ENCODE measurements around the gene PLA2G4B. TPM values are rescaled to one million over a fixed set of nuclear protein-coding genes. Genes with fewer than 3 reads are reported as not detected.

The PLA2G4B gene
- total RNA-seq, 1 experiment from 2014 or later, result 7.8 TPM

- H3K79me2 ChIP-seq (ENCODE audit: low read depth), result no peaks in the 10 kb centered on the region
- CTCF ChIA-PET, result no interaction called here
- no peak for DNase-seq
- H3F3A ChIP-seq (ENCODE audit: insufficient read depth, low read depth), result peaks cover 4% of the 10 kb centered on the region; the same call in 1 of the 2 replicates
- H3K36me3 ChIP-seq (ENCODE audit: low read depth), result no peaks in the 10 kb centered on the region
- no peaks in the 10 kb centered on the region; the same call in 1 of the 2 replicates for H4K20me1 ChIP-seq (ENCODE audit: insufficient read depth)
- H3K4me2 ChIP-seq, result no peak overlapping the region
- no peak overlapping the region for H3K27ac ChIP-seq
- no peaks in the 10 kb centered on the region for H3K27me3 ChIP-seq (ENCODE audit: insufficient read depth, low read depth)
- no TSS peak for BruUV-seq (replicated peaks)
- H3K4me1 ChIP-seq (replicated peaks; ENCODE audit: insufficient read depth), result peaks cover 16% of the 10 kb centered on the region
- intact Hi-C loops (cut with micrococcal nuclease; ENCODE audit: unreplicated experiment), result no loop called here
- H3K4me3 ChIP-seq, result no peak overlapping the region
- TF ChIP-seq CTCF (conservative IDR thresholded peaks at IDR 0.05) (no peak), EZH2 (IDR thresholded peaks at IDR 0.05; ENCODE audit: low read depth) (no peak)
- POLR2A ChIA-PET (ENCODE audit: unreplicated experiment), result interaction anchor here (0.6 kb wide), 1 partner anchor 30 kb away, joined by 3 read pairs; no protein-coding TSS in a partner anchor
- H3K9me3 ChIP-seq (ENCODE audit: insufficient read depth, low read depth), result no peaks in the 10 kb centered on the region
- H2AFZ ChIP-seq, result no peak overlapping the region
- no peaks in the 10 kb centered on the region for H3K9me2 ChIP-seq (ENCODE audit: insufficient read depth)
Observed at GRCh38 chr15:41840673-41841072, 2.0 kb downstream of the PLA2G4B start.

- intact Hi-C loops (cut with micrococcal nuclease; ENCODE audit: unreplicated experiment), result no loop called here
- Histone ChIP-seq H3K9me3 (ENCODE audit: insufficient read depth, low read depth) (no peaks in the 10 kb centered on the region), H3K4me2 (no peak overlapping the region), H3K27me3 (ENCODE audit: insufficient read depth, low read depth) (no peaks in the 10 kb centered on the region), H3K27ac (no peak overlapping the region), H3K79me2 (ENCODE audit: low read depth) (no peaks in the 10 kb centered on the region), H2AFZ (no peak overlapping the region), H3K36me3 (ENCODE audit: low read depth) (no peaks in the 10 kb centered on the region), H3K9me2 (ENCODE audit: insufficient read depth) (no peaks in the 10 kb centered on the region), H3K4me1 (replicated peaks; ENCODE audit: insufficient read depth) (peaks cover 16% of the 10 kb centered on the region), H4K20me1 (ENCODE audit: insufficient read depth) (no peaks in the 10 kb centered on the region; the same call in 1 of the 2 replicates), H3F3A (ENCODE audit: insufficient read depth, low read depth) (peaks cover 4% of the 10 kb centered on the region; the same call in 1 of the 2 replicates), H3K4me3 (no peak overlapping the region)
- DNase-seq, result no peak
- ChIA-PET POLR2A (ENCODE audit: unreplicated experiment) (interaction anchor here (0.6 kb wide), 1 partner anchor 29 kb away, joined by 3 read pairs; no protein-coding TSS in a partner anchor), CTCF (no interaction called here)
- BruUV-seq (replicated peaks), result no TSS peak
- TF ChIP-seq EZH2 (IDR thresholded peaks at IDR 0.05; ENCODE audit: low read depth), result no peak
- no peak for TF ChIP-seq CTCF (conservative IDR thresholded peaks at IDR 0.05)
Observed at GRCh38 chr15:41841131-41841530, 2.5 kb downstream of the PLA2G4B start.

GRCh38 chr15:41842229-41842628 is 3.6 kb downstream of the PLA2G4B start:
- POLR2A ChIA-PET (ENCODE audit: unreplicated experiment), result interaction anchor here (0.6 kb wide), 1 partner anchor 292 kb away, joined by 4 read pairs; no protein-coding TSS in a partner anchor
- Histone ChIP-seq H3K4me3 (no peak overlapping the region), H3K79me2 (ENCODE audit: low read depth) (no peaks in the 10 kb centered on the region), H3F3A (ENCODE audit: insufficient read depth, low read depth) (peaks cover 4% of the 10 kb centered on the region; the same call in 1 of the 2 replicates), H4K20me1 (ENCODE audit: insufficient read depth) (no peaks in the 10 kb centered on the region; the same call in 1 of the 2 replicates), H3K4me1 (replicated peaks; ENCODE audit: insufficient read depth) (peaks cover 16% of the 10 kb centered on the region), H3K9me3 (ENCODE audit: insufficient read depth, low read depth) (no peaks in the 10 kb centered on the region), H3K36me3 (ENCODE audit: low read depth) (no peaks in the 10 kb centered on the region), H3K27me3 (ENCODE audit: insufficient read depth, low read depth) (no peaks in the 10 kb centered on the region), H3K9me2 (ENCODE audit: insufficient read depth) (no peaks in the 10 kb centered on the region), H3K4me2 (no peak overlapping the region), H2AFZ (no peak overlapping the region), H3K27ac (no peak overlapping the region)
- CTCF ChIA-PET, result no interaction called here
- no peak for TF ChIP-seq CTCF (conservative IDR thresholded peaks at IDR 0.05)
- DNase-seq, result no peak
- no TSS peak for BruUV-seq (replicated peaks)
- intact Hi-C loops (cut with micrococcal nuclease; ENCODE audit: unreplicated experiment), result no loop called here

Data from PC-9 (cell line).